AG10803 (cell line): Measurements from ENCODE around the gene HEXA.

ENCODE experiments used
- DNase-seq: peaks from one replicate; pipeline ENCODE4 v3.0.0; 2010; ENCODE audit warnings: low read depth
- H3K4me3 ChIP-seq: 2 replicates; pipeline ENCODE4 v1.5.1; 2011; ENCODE audit warnings: mild to moderate bottlenecking, low read length, control low read depth
- TF ChIP-seq, protein P1 (sequence below): conservative IDR thresholded peaks from 2 replicates; pipeline ENCODE4 v1.5.1; 2011; ENCODE audit warnings: mild to moderate bottlenecking, low read length, control low read depth, inconsistent platforms

HEXA gene

DNA sequence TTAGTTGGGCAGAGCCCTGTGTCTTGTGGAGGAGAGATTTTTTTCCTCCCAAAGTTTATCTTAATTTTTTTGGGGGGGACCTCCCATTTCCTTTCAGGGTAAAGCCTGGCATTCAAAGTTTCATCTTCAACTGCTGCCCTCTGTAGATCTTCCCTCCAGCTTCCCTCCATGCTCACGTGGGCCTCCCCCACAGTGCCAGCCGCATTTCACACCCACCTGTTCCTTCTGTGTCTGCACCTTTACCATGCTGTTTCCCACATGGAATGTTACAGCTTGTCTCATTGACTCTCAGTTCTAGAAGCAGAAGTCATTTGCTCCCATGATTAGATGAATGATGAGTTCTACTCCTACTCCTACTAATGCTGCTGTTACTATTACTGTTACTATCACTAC, 62.4 kb downstream of the HEXA start:
- H3K4me3 ChIP-seq, result no peak overlapping the region
- TF ChIP-seq, protein P1, sequence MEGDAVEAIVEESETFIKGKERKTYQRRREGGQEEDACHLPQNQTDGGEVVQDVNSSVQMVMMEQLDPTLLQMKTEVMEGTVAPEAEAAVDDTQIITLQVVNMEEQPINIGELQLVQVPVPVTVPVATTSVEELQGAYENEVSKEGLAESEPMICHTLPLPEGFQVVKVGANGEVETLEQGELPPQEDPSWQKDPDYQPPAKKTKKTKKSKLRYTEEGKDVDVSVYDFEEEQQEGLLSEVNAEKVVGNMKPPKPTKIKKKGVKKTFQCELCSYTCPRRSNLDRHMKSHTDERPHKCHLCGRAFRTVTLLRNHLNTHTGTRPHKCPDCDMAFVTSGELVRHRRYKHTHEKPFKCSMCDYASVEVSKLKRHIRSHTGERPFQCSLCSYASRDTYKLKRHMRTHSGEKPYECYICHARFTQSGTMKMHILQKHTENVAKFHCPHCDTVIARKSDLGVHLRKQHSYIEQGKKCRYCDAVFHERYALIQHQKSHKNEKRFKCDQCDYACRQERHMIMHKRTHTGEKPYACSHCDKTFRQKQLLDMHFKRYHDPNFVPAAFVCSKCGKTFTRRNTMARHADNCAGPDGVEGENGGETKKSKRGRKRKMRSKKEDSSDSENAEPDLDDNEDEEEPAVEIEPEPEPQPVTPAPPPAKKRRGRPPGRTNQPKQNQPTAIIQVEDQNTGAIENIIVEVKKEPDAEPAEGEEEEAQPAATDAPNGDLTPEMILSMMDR, result no peak
- no peak for DNase-seq

DNA sequence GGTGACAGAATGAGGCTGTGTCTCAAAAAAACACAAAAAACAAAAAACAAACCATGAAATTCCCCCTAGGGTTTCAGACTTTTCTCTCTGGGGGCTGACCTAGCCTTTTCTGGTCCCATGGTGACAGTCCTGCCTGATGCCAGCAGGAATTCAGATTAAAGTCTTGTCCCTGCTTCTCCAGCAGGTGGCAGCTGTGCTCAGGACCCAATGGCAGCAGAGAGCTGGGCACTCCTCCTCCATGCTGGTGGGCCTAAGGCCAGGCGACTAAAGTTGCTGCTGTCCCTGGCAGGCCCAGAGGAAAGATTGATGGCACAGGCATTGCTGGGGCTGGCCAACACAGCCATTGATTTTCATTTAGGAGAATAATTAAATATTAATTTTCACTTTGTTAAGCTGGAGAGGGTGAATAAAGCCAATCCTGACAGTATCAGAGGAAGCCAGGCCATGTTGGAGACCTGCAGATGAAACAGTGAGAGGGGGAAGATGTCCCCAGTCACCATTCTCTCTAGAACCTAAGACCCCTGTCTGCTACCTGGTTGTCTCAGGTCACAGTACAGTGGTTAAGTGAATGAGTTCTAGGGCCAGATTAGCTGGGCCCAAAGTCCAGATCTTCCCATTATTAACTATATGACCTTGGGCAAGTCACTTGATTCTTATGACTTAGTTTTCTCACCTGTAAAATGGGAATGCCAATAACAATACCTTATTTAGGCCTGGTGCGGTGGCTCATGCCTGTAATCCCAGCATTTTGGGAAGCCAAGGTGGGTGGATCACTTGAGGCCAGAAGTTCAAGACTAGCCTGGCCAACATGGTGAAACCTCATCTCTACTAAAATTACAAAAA, 63.0 kb downstream of the HEXA start:
- peak; percentile 73 for DNase-seq
- H3K4me3 ChIP-seq, result no peak overlapping the region
- TF ChIP-seq, protein P1, result peak; percentile 90

DNA sequence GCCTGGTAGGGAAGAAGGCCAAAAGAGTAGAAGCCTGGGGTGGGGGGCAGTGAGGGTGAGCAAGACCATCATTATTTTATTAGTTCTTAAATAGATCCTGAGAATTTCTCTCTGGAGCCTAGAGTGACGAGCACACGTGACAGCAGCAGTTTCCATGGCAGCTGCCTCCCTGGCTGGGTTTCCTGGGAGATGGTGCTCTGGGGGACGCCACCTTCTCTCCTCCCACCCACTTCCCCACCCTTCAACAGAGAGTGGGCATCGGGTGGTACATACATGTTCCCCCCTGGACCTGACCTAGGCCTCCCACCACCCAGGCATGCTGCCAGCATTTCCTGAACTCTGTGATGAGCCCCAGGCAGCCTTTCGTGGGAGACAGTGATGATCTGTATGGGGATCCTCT, 68.8 kb downstream of the HEXA start:
- no peak for DNase-seq
- no peak overlapping the region for H3K4me3 ChIP-seq
- TF ChIP-seq, protein P1, result no peak

DNA sequence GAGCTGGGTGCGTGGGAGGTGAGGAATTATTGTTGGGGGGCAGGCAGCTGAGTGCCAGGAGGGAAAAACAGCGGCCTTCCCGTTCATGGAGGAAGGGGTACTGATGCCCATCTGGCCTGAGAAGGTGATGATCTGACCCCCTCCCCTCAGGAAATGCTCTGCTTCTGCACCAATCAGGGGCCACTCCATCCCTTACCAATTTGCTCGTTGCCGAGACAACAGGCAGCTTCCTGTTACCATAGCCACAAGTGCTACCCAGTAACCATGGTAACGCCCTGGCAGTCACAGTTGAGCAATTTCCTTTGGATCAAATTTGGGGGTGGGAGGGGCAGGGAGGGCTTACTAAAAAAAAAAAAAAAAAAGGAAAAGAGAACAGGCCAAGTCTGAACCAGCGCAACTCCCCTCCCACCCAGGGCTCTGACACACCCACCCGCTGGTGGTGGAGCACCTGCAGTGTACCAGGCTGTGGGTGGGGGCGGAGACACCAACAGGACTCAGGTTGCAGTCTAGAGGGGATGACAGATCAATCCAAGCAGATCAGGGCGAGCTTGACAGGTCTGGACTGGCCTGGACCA, 69.5 kb downstream of the HEXA start:
- H3K4me3 ChIP-seq, result no peak overlapping the region
- peak; percentile 40 for DNase-seq
- TF ChIP-seq, protein P1, result no peak

DNA sequence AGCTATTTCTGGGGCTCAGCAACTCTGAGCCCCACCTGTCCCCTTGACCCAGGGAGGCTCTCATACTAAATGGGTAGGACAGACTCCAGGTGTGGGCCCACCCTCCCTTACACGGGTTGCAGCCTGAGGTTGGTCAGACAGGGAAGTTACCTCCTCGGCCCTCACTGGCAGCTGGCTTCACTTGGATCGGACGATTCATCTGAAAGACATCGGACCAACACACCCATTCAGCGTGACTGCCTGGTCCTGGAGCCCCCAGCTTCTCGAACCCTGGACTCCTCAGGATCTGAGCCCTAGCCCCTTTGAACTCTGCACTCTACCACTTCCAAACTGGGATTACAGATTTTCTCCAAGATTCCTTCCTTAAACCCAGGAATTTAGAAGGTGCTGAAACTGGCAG, 71.2 kb downstream of the HEXA start:
- no peak overlapping the region for H3K4me3 ChIP-seq
- TF ChIP-seq, protein P1, result no peak
- DNase-seq, result no peak

DNA sequence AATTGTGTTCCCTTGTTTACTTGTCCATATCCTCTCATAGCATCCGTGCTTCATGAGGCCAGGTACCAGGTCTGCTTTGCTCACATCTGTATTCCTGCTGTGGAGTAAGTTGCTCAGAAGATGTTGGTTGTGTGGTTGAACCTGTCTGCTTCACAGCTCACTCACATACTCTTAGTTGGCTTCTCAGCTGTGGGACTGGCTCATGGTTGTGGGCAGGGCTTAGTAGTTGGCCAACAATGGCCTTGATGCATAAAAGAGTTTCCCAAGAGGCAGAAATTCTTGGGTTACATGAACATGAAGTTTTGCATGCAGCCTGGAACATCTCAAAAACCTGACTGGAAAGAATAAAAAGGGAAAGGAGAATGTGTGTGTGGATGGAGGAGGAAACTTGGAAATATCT, 72.9 kb downstream of the HEXA start:
- TF ChIP-seq, protein P1, result no peak
- no peak overlapping the region for H3K4me3 ChIP-seq
- no peak for DNase-seq
